ENCODE measurements around the gene UNC5CL.
A peak's percentile ranks its signal among the peaks of the same experiment; 100 is the strongest.

The UNC5CL gene

DNA sequence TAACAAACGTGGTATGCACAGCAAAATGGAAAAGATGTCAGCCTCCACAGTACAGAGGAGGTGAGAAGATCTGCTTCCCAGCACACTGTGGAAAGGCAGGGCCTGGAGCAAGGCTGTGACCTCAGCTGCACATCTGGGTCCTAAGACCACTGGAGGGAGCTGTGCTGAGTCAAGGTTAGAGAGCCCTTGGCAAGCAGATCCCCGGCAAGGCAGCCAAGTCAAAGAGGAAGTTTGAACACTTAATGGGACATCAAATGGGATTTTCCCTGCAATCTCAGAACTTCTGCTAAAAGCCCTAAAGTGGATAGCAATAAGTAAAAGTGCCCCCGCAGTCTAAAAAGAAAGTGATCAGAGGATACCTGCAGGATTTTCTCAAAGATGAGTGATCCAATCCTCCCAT lies 39.5 kb downstream of the UNC5CL start:
- WGBS (ENCODE audit: extremely low coverage, insufficient coverage, insufficient read length) = no CpG with 5 or more reads among the region's 3 CpGs
- no peaks in the 10 kb centered on the region for H3K36me3 ChIP-seq (ENCODE audit: control insufficient read depth in 1 of 2, insufficient read depth in 2 of 2, low read length in 2 of 2)
- H4K91ac ChIP-seq (ENCODE audit: low read depth, low read length) = no peak overlapping the region
- no peak overlapping the region for H3K9ac ChIP-seq (ENCODE audit: low read length)
- no peak overlapping the region for H3K18ac ChIP-seq (ENCODE audit: low read length)
- H3K27me3 ChIP-seq (ENCODE audit: insufficient read depth, low read length) = no peaks in the 10 kb centered on the region
- no peak overlapping the region for H4K8ac ChIP-seq (ENCODE audit: low read depth, low read length)
- peaks cover 20 to 25% of the 10 kb centered on the region in 2 experiments for H3K4me1 ChIP-seq (ENCODE audit: control insufficient read depth in 1 of 2, insufficient read depth in 2 of 2, low read length in 2 of 2)
- peaks cover 2% of the 10 kb centered on the region for H3K9me3 ChIP-seq (ENCODE audit: insufficient read depth, low read depth, low read length)
- H3K14ac ChIP-seq (ENCODE audit: low read length) = no peak overlapping the region
- DNase-seq = peak; percentile 22 to 56
- no peak overlapping the region for H2AFZ ChIP-seq (ENCODE audit: insufficient read depth, low read length, poor library complexity)
- no peak overlapping the region for H2AK5ac ChIP-seq (ENCODE audit: low read length)
- H3K79me2 ChIP-seq (ENCODE audit: control insufficient read depth, insufficient read depth, low read length, poor library complexity) = no peaks in the 10 kb centered on the region
- H3K23ac ChIP-seq (ENCODE audit: low read length) = no peak overlapping the region
- H2BK5ac ChIP-seq (ENCODE audit: low read depth, low read length, poor library complexity) = no peak overlapping the region
- no peak overlapping the region for H3K27ac ChIP-seq (ENCODE audit: low read depth, low read length)
- H2BK12ac ChIP-seq (ENCODE audit: low read length) = no peak overlapping the region
- no peak overlapping the region for H2BK120ac ChIP-seq (ENCODE audit: insufficient read depth, low read length, poor library complexity)
- no peak overlapping the region for H3K4me2 ChIP-seq (ENCODE audit: low read length)
- H4K12ac ChIP-seq (ENCODE audit: low read depth, low read length) = no peak overlapping the region
- H3K4me3 ChIP-seq (ENCODE audit: low read depth, low read length) = no peak overlapping the region
- peaks cover 6% of the 10 kb centered on the region for H3K79me1 ChIP-seq (ENCODE audit: low read length)
- no peak overlapping the region for H3K4ac ChIP-seq (ENCODE audit: low read depth, low read length)

DNA sequence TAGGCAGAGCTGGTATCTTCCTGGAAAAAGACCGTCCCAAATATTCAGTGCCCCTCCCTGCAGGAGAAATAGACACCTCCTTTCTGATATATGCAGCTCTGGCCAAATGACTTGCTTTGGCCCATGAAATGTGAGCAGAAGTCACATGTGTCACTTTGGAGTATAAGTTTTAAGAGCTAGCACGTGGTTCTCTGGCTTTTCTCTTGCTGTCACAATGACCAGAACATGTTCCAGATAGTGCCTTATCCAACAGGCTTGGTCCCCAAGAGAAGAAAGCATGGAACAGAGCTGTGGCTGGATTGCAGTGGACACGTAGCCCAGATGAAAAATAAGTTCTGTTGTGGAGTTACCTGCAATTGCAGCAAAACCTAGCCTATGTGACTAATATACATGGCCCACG lies 40.4 kb downstream of the UNC5CL start:
- Histone ChIP-seq H3K79me1 (ENCODE audit: low read length) (peaks cover 6% of the 10 kb centered on the region), H4K8ac (ENCODE audit: low read depth, low read length) (no peak overlapping the region), H3K27ac (ENCODE audit: low read depth, low read length) (no peak overlapping the region), H3K4ac (ENCODE audit: low read depth, low read length) (no peak overlapping the region), H3K9me3 (ENCODE audit: insufficient read depth, low read depth, low read length) (peaks cover 2% of the 10 kb centered on the region), H3K18ac (ENCODE audit: low read length) (no peak overlapping the region), H3K14ac (ENCODE audit: low read length) (no peak overlapping the region), H2BK120ac (ENCODE audit: insufficient read depth, low read length, poor library complexity) (peak overlapping the region; percentile 1), H2AK5ac (ENCODE audit: low read length) (no peak overlapping the region), H3K27me3 (ENCODE audit: insufficient read depth, low read length) (no peaks in the 10 kb centered on the region), H3K4me2 (ENCODE audit: low read length) (no peak overlapping the region), H3K79me2 (ENCODE audit: control insufficient read depth, insufficient read depth, low read length, poor library complexity) (no peaks in the 10 kb centered on the region), H3K4me3 (ENCODE audit: low read depth, low read length) (no peak overlapping the region), H3K4me1 (ENCODE audit: control insufficient read depth in 1 of 2, insufficient read depth in 2 of 2, low read length in 2 of 2) (peaks cover 20 to 25% of the 10 kb centered on the region in 2 experiments), H2BK12ac (ENCODE audit: low read length) (no peak overlapping the region), H4K12ac (ENCODE audit: low read depth, low read length) (no peak overlapping the region), H3K36me3 (ENCODE audit: control insufficient read depth in 1 of 2, insufficient read depth in 2 of 2, low read length in 2 of 2) (no peaks in the 10 kb centered on the region), H3K9ac (ENCODE audit: low read length) (no peak overlapping the region), H3K23ac (ENCODE audit: low read length) (no peak overlapping the region), H2BK5ac (ENCODE audit: low read depth, low read length, poor library complexity) (no peak overlapping the region), H4K91ac (ENCODE audit: low read depth, low read length) (no peak overlapping the region), H2AFZ (ENCODE audit: insufficient read depth, low read length, poor library complexity) (no peak overlapping the region)
- WGBS (ENCODE audit: extremely low coverage, insufficient coverage, insufficient read length) = no CpG with 5 or more reads among the region's 4 CpGs
- no peak for DNase-seq

- Histone ChIP-seq H4K91ac (ENCODE audit: low read depth, low read length) (peak overlapping the region; percentile 24), H3K36me3 (ENCODE audit: control insufficient read depth in 1 of 2, insufficient read depth in 2 of 2, low read length in 2 of 2) (no peaks in the 10 kb centered on the region), H3K79me2 (ENCODE audit: control insufficient read depth, insufficient read depth, low read length, poor library complexity) (no peaks in the 10 kb centered on the region), H3K9ac (ENCODE audit: low read length) (no peak overlapping the region), H3K18ac (ENCODE audit: low read length) (no peak overlapping the region), H3K4ac (ENCODE audit: low read depth, low read length) (no peak overlapping the region), H3K14ac (ENCODE audit: low read length) (no peak overlapping the region), H3K4me2 (ENCODE audit: low read length) (peak overlapping the region; percentile 44), H2BK5ac (ENCODE audit: low read depth, low read length, poor library complexity) (no peak overlapping the region), H2BK12ac (ENCODE audit: low read length) (no peak overlapping the region), H3K4me3 (ENCODE audit: low read depth, low read length) (no peak overlapping the region), H3K79me1 (ENCODE audit: low read length) (peaks cover 6% of the 10 kb centered on the region), H2AK5ac (ENCODE audit: low read length) (no peak overlapping the region), H3K9me3 (ENCODE audit: insufficient read depth, low read depth, low read length) (peaks cover 2% of the 10 kb centered on the region), H4K12ac (ENCODE audit: low read depth, low read length) (no peak overlapping the region), H3K27me3 (ENCODE audit: insufficient read depth, low read length) (no peaks in the 10 kb centered on the region), H3K4me1 (ENCODE audit: control insufficient read depth in 1 of 2, insufficient read depth in 2 of 2, low read length in 2 of 2) (peaks cover 20 to 21% of the 10 kb centered on the region in 2 experiments), H2BK120ac (ENCODE audit: insufficient read depth, low read length, poor library complexity) (no peak overlapping the region), H2AFZ (ENCODE audit: insufficient read depth, low read length, poor library complexity) (no peak overlapping the region), H3K27ac (ENCODE audit: low read depth, low read length) (peak overlapping the region; percentile 57), H3K23ac (ENCODE audit: low read length) (no peak overlapping the region), H4K8ac (ENCODE audit: low read depth, low read length) (no peak overlapping the region)
- no CpG with 5 or more reads among the region's 4 CpGs for WGBS (ENCODE audit: extremely low coverage, insufficient coverage, insufficient read length)
- peak in 1 of 2 donors; percentile 9 for DNase-seq
These were observed 41.6 kb downstream of the UNC5CL start for GRCh38 chr6:40997234-40997957.

DNA sequence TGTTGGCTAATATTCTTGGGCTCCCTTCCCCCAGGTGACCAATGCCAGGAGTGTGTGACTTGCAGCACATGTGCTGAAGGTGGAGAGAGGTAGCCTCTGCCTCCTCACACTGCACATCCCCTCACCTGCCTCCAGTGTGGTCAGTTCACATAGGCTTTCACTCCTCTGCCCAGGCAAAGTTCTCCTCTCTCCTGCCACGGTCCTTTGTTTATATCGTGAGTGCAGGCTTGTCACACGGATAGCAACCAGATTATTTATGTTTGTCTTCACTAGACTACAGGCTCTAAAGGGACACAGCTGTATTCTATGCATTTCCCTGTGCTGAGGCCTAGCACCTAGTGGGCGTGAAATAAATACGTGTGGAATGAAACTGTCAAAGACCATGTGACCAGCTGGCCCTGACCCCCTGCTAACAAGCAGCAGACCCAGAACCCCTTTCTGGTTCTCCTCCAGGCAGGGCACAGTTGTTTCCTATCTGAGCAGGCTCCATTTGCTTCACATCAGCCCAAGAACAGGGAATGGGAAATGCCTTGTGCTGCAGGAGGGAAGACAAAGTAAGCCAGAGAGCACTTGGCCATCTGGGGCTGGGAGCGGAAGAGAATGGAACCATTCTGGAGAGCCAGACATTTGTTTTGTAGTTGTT lies 42.3 kb downstream of the UNC5CL start:
- DNase-seq = no peak
- peaks cover 2% of the 10 kb centered on the region for H3K9me3 ChIP-seq (ENCODE audit: insufficient read depth, low read depth, low read length)
- H3K4ac ChIP-seq (ENCODE audit: low read depth, low read length) = no peak overlapping the region
- no peak overlapping the region for H2AK5ac ChIP-seq (ENCODE audit: low read length)
- no peak overlapping the region for H3K23ac ChIP-seq (ENCODE audit: low read length)
- H3K4me2 ChIP-seq (ENCODE audit: low read length) = peak overlapping the region; percentile 44
- H4K12ac ChIP-seq (ENCODE audit: low read depth, low read length) = no peak overlapping the region
- no peak overlapping the region for H3K4me3 ChIP-seq (ENCODE audit: low read depth, low read length)
- no peaks in the 10 kb centered on the region for H3K79me2 ChIP-seq (ENCODE audit: control insufficient read depth, insufficient read depth, low read length, poor library complexity)
- H3K27ac ChIP-seq (ENCODE audit: low read depth, low read length) = peak overlapping the region; percentile 57
- no peaks in the 10 kb centered on the region for H3K27me3 ChIP-seq (ENCODE audit: insufficient read depth, low read length)
- H3K9ac ChIP-seq (ENCODE audit: low read length) = no peak overlapping the region
- H4K91ac ChIP-seq (ENCODE audit: low read depth, low read length) = peak overlapping the region; percentile 24
- no CpG with 5 or more reads among the region's 6 CpGs for WGBS (ENCODE audit: extremely low coverage, insufficient coverage, insufficient read length)
- H2AFZ ChIP-seq (ENCODE audit: insufficient read depth, low read length, poor library complexity) = no peak overlapping the region
- no peak overlapping the region for H2BK5ac ChIP-seq (ENCODE audit: low read depth, low read length, poor library complexity)
- H3K4me1 ChIP-seq (ENCODE audit: control insufficient read depth in 1 of 2, insufficient read depth in 2 of 2, low read length in 2 of 2) = peaks cover 20 to 21% of the 10 kb centered on the region in 2 experiments
- H3K36me3 ChIP-seq (ENCODE audit: control insufficient read depth in 1 of 2, insufficient read depth in 2 of 2, low read length in 2 of 2) = no peaks in the 10 kb centered on the region
- H3K14ac ChIP-seq (ENCODE audit: low read length) = peak overlapping the region; percentile 6
- no peak overlapping the region for H3K18ac ChIP-seq (ENCODE audit: low read length)
- H2BK120ac ChIP-seq (ENCODE audit: insufficient read depth, low read length, poor library complexity) = no peak overlapping the region
- H2BK12ac ChIP-seq (ENCODE audit: low read length) = peak overlapping the region; percentile 13
- peak overlapping the region; percentile 37 for H4K8ac ChIP-seq (ENCODE audit: low read depth, low read length)
- peaks cover 6% of the 10 kb centered on the region for H3K79me1 ChIP-seq (ENCODE audit: low read length)

Measured in trophoblast cell (in vitro differentiated cells and primary cell).